ENCODE results near the gene ARHGDIA.

The ARHGDIA gene

DNA sequence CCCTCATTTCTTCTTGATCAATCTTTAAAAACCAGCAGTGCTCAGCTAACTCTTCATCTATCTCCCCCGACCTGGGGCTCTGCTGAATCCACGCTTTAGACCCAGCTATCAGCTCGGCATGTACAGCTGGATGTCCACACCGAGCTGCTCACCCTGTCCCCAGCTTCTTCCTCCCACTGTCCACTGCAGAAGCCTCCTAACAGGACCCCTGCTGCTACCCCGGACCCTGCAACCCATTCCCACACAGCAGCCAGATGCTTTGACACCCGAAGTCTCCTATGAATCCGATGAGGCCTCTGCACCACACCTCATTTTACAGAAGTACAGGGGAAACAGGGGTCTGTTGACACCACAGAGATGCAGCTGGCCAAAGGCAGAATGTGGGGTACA is 53.4 kb downstream of the ARHGDIA start:
- Histone ChIP-seq H3K27ac (ENCODE audit: low read length, poor library complexity, severe bottlenecking) (no peak overlapping the region), H3K4me2 (ENCODE audit: low read length, poor library complexity, severe bottlenecking) (no peak overlapping the region), H3K14ac (ENCODE audit: low read length in 2 of 2) (no peak overlapping the region), H2BK12ac (ENCODE audit: low read length in 2 of 2) (no peak overlapping the region), H2BK5ac (ENCODE audit: low read depth, low read length, poor library complexity, severe bottlenecking) (no peak overlapping the region), H2AFZ (ENCODE audit: low read depth, low read length) (no peak overlapping the region), H2AK5ac (ENCODE audit: low read length, severe bottlenecking) (no peak overlapping the region), H2BK120ac (ENCODE audit: low read depth, low read length) (no peak overlapping the region), H2BK15ac (ENCODE audit: low read depth, poor library complexity, severe bottlenecking) (no peak overlapping the region), H4K8ac (ENCODE audit: low read length) (no peak overlapping the region), H3K4ac (ENCODE audit: low read depth in 1 of 2, low read length in 2 of 2) (peak overlapping the region in 1 of 2 experiments; percentile 18), H3K4me3 (ENCODE audit: insufficient read depth in 1 of 2, low read depth in 1 of 2, low read length in 2 of 2) (no peak overlapping the region), H3K27me3 (ENCODE audit: control insufficient read depth in 1 of 2, insufficient read depth in 1 of 2, low read length in 2 of 2) (peaks cover 6 to 52% of the 10 kb centered on the region in 2 experiments), H3K23ac (ENCODE audit: low read length in 2 of 2) (no peak overlapping the region), H3K79me1 (replicated peaks; ENCODE audit: low read length, poor library complexity, severe bottlenecking) (peaks cover 3% of the 10 kb centered on the region), H3K9me3 (ENCODE audit: control insufficient read depth, low read length) (no peaks in the 10 kb centered on the region), H3K18ac (ENCODE audit: low read depth in 1 of 2, low read length in 2 of 2) (no peak overlapping the region), H3K36me3 (ENCODE audit: control insufficient read depth in 1 of 2, insufficient read depth in 2 of 2, low read depth in 1 of 2, low read length in 2 of 2) (peaks cover 5 to 21% of the 10 kb centered on the region in 2 experiments), H4K91ac (ENCODE audit: low read length) (no peak overlapping the region), H3K9ac (ENCODE audit: low read length) (no peak overlapping the region), H3K4me1 (ENCODE audit: control insufficient read depth, insufficient read depth, low read depth, low read length) (peaks cover 23% of the 10 kb centered on the region)
- DNase-seq: no peak
- 74% methylated on average over 7 of the region's 7 CpGs for WGBS

All from mesenchymal stem cell (in vitro differentiated cells and primary cell).